Stimulated activated CD4-positive, alpha-beta T cell treated with anti-CD3 and anti-CD28 coated beads, Interleukin-1b, Interleukin-23, amount 100 ng/mL, for 48 hours (primary cell): ENCODE results near the gene PLAC1.

Experiments
- DNase-seq: peaks from one replicate; pipeline ENCODE4 v3.0.0-alpha.2; 2020

The PLAC1 gene, protein sequence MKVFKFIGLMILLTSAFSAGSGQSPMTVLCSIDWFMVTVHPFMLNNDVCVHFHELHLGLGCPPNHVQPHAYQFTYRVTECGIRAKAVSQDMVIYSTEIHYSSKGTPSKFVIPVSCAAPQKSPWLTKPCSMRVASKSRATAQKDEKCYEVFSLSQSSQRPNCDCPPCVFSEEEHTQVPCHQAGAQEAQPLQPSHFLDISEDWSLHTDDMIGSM

DNA sequence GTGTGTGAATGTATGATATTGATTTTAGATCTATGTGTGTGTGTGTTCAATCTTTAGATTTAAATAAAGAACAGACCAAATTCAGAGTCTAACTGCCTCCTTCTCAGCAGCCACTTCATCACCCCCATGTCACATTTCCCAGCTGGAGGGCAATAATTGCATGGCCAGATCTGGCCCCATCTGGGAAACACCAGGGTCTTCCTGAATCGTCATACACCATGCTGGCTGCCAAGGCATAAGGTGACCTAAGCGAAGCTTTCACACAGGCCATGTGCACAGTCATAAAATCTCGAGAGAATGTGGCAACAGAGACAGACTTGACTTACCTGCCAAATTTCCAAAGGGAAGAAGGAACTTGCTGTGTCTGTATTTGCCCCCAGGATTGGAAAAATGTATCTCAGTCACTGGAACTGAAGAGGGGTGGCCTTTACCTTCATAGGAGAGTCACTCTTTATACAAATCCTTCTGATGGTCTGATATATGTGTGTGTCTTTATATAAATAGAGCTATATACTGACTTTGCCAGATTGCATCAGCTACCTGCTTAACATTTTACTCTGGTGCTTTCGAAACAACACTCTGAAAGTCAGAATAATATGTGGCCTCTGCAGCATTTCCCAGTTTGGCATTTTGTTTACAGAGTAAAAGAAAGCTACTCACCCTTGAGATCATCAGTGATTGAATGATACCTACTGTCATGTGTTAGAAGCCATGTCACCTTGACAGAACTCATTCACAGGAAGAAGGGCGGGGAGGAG is at the start of gene PLAC1:
Gene PLAC1, minus strand, starts transcription at position 470 of the 758 bp plus-strand sequence. CDS start 91,789 bp downstream, outside the sequence.
- DNase-seq: no peak

DNA sequence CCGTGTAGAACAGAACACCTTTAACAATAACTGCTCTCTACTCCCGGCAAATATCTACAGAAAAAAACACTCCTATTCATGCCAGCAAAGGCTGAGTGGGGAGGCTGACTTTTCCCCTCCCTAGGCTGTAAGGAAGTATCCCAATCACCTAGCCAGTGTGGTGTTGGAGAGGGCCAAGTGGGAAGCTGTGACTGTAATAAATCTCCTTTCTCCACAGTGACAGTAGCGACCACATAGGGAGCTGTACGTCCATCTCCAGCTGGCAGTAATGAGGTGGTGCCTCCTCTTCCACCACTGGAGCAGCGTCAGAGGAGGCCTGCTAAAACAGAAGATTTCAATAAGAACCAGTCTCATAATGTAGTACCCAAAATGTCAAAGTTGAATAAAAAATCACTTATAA is 47.9 kb upstream of the PLAC1 start:
- DNase-seq: no peak

DNA sequence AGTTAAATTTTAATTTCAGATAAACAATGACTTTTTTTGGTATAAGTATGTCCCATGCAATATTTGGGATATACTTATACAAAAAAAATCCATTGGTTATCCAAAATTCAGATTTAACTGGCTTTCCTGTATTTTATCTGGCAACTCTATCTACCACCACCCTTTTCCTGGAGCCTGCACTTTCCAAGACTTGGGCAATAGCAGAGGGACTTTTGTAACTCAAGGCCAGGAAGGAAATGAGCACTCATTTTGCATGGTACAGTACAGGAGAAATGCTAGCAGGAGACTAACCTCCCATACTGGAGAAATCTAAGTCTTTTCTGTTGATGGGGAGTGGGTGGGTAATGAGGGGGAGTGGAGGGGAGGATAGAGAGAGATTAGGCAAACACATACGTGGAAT is 37.7 kb upstream of the PLAC1 start:
- no peak for DNase-seq

DNA sequence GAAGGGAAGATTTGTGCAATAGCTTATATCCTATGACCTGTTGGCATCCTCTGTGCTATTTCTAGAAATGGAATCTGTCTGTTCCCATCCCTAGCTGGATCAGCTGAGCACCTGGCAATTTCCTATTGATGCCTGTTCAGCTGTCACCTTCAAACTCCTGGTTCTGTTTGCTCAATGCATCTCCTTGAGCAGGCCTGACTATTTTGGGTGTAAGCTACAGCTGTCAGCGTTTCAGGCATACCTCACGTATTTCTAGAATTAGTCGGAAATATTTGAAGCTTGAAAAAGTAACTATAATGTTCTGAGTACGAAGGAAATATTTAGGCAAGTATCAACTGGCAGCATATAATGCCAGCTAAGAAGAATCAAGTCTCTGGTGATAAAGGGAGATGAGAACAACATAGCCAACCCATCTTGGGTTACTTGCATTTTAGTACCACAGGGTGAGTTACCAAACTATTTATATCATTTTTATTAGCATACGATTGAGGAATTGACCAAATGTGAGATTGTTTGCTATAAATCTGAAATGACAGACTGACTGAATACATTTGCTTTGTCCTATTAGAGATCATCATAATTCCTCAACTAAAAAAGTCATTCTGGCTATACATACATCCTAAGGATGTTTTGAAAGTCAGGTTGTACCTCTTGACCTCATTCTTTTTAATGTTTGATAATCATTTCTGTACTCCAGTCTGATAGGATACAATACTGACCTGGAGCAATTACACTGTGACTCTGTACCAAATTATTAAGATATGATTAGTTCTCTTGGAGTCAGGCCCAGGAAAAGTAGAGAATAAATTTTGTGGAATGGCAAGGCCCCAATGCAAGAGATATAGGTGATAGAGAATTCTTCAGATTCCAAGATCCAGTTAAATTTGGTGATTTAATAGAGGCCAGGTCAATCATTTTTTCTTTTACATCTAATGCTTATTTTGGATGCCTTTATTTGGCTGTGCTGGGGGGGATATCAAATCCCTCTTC is 36.4 kb upstream of the PLAC1 start:
- DNase-seq: no peak

DNA sequence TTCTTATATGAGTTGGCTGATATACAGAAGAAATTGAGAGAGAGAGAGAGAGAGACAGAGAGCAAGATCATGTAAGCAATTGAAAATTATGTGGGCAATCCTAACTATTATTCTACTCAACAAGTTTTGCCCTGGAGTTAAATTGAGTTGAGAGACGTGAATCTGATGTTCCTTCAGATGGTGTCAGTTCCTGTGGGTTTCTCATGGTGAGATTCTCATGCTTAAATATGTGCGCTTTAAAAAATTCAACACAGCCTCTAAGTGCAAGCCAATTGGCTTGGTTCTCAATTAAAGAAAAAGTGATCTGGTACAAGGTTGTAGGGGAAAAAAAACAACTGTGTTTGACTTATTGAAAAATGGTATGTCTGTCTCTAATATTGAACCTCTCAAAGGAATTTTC is 35.4 kb upstream of the PLAC1 start:
- no peak for DNase-seq

DNA sequence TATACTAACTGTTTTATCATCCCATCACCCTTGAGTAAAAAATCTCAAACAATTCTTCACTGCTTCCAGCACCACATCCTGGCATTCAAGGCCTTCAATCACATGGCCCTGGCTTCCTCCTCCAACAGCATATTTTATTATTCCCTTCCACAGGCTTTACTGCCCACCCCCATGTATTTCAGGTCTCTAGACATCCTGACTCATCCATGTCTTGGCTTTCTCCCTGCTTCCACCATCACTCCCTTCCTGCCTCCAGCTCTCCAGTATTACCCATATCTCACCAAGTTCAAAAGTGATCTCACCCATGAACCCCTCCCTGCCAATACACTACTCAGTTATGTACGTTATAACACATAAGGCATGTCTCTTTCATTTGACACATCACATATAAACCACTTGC is 34.7 kb upstream of the PLAC1 start:
- no peak for DNase-seq

DNA sequence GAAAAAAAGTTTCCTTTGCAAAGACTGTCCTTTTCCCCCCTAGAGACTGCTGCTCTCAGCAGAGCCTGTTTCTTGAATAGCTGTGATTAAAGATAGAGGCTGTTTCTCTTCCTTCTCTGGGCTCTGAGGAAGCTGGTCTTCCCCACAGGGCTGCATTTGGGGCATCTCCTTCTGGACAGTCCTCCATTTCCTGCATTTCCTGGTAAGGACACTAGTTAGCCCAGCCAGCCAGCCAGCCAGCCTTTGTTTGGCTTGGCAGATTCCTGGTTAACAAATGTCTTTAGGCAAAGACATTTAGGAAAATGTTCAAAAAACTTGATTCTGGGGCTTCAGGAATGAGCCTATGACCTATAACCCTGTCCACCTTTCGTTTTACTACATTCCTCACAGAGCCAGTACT is 34.0 kb upstream of the PLAC1 start:
- DNase-seq: no peak

DNA sequence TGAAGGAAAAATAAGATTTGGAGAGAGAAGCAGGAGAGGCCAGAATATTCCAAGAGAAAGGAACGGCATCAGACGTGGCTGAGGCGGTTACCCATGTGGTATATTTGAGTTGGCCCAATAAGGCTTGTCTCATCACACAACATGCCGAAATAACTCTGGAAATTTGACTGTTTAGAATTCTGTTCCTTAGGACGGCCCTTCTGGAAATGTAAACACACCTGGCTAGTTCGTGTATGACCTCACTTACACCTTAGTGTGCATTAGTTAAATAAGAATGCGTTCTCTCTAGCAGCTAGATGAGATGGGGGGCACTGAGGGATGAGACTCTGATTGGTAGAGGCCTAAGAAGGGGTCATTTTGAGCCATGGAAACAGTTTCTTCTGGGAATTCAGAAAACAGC is 33.2 kb upstream of the PLAC1 start:
- DNase-seq: no peak

DNA sequence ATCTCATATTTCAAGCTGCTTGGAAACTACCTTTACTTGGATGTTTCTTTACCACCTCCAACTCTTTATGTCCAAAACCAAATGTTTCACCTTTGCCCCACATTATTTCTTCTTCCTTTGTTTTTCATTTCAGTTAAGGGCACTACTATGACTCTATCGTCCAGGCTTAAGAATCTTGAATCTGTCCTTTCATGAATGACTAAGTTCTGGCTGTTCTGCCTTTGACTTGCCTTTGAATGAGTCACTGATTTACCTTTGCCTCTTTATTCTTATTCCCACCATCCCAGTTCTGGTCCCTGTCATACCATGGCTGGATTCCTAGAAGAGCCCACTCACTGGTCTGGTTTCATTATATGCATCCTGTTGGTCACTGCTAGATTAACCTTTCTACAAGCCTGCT is 30.6 kb upstream of the PLAC1 start:
- no peak for DNase-seq

DNA sequence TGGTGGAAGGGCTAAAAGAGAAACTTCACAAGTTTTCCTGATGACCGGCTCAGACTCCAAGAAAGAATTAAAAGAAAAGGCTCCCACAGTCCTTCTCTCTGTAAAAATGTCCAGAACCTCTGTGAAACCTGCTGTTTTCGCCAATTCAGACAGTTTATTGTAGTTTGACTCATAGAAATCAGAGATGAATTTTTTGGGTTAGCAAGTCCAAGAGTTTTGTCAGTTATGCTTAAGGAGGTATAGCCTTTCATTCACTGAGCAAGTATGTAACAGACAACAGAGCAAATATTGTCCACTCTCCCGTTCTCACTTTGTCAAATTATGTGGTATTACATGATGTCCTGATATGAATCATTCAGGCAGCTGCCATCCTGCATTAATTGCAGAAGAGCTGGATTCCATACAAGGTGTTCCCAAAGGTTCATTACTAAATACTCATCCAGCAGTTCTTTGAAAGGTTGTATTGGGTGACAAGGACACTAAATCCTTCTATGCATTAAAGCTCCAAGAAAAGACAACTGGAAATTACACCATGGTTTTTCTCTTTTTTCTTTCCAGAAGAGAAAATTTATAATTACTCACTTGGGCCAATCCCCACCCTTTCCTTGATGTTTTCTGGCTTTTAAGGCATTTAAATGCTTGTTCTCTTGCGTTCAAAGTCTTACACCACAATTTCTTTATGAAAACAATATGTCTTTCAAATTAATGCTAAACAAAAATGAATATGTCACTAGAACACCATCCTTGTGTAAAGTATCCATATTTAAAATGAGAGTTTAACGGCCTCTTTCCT is 30.0 kb upstream of the PLAC1 start:
- no peak for DNase-seq

DNA sequence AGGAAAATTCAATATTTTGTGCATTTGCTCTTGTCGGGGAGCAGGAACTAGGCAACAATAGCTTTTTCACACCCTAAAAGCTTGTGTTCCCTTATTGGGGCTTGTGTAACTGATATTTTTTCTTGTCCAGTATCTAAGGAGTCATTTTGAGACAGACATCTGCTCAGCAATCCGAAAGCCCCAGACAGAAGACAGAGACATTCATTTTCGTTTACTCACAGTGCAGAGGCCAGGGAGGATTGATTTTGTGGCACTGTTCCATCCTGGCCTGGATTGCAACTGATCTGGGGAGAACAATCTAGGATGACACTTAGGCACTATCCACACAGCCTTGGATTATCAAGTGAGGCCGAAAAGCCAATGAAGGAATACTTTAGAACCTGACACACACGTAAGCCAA is 27.4 kb upstream of the PLAC1 start:
- no peak for DNase-seq

DNA sequence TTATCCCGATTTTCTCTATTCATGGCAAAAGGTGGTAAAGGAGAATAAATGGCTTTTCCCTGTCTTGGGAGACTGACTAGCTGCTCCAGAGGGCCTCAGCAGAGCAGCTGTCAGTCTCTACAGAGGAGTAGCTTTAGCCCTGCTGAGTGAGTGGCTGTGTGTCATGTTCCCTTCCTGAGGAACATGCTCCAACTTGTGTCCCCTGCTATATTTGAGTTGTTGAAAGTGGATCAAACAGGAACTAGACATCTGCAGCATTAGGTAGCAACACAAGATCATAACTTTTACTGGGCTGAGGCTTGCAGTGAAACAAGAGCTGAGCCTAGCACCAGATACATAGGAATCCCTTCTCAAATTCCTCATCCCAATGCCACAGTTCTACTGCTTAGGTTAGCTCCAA is 26.7 kb upstream of the PLAC1 start:
- no peak for DNase-seq

DNA sequence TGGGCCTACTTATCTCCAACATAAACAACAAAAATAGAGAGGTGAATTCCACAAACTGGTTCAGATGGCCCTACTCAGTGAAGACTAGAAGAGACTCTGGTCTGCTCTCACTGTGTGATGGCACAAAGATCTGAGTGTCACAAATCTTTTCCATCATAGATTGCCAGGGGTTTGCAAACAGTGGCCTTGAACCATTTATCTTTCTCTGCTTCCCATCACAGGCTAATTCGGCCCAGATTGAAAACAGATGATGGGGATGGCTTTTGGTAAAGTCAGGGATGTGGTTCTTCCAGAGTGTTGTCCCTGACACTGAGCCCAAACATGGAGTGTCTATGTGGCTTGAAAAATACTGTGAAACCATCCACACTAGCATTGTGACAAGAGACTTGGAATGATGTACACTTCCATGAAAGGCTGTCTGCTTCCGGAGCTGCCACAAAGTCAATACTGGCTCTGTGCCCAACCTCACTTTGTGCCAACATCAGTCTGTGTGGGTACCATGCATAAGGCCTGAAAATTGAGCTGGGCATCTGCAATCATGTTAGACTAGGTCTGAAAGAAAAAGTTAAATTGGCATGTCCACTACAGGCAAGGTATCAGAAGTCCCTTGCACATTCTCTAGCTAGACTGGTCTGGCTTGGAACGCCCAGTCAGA is 25.2 kb upstream of the PLAC1 start:
- DNase-seq: no peak

DNA sequence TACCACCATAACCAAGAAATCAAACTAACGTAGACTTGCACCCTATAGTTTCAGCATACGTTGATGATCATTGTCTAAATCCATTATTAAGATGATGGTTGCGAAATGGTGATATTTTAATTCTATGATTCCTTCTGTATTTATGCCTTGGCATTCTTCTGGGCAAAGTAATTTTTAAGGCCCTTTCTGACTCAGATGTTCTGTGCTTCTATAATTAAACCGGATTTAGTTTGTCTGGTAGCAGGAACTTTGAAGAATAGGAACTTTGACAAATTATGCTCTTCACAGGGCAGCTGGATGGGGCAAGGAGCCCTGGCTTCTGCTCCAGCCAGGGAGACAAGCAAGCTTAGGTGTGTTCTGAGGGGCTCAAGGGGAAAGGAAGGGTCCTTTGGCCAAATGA is 23.8 kb upstream of the PLAC1 start:
- DNase-seq: no peak

DNA sequence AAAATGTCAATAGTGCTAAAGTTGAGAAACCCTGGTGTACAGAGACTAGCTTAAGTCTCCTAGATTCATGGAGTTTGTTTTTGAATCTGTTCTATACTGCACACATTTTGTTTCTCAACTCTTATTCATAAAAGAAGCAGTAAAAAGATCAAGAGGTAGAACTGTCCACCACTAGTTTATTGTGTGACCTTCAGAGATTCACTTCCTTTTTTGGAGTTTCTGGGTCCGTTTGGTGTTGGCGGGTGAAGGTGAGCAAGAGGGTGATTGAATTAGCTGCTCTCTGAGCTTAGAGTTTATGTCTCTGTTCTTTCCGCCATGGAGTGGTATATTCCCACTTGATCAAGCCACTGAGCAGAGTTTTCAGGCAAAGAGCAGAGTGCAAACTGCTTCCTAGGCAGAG is 21.4 kb upstream of the PLAC1 start:
- DNase-seq: no peak

DNA sequence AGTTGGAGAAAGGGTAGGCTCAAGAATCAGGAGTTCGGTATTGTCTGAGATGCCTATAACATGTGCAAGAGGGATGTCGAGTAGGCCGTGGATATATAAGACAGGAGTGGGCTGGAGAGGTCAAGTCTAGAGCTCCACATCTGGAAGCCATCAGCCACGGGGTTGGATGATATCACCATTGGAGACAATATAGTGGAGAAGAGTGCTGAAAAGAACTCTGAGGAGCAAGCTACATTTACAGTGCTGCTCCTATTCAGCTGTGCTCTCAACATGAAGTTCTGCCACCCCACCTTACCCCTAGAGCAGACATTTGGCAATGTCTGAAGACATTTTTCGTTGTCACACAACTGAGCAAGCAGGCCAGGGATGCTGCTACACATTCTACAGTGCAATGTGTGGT is 20.9 kb upstream of the PLAC1 start:
- no peak for DNase-seq

DNA sequence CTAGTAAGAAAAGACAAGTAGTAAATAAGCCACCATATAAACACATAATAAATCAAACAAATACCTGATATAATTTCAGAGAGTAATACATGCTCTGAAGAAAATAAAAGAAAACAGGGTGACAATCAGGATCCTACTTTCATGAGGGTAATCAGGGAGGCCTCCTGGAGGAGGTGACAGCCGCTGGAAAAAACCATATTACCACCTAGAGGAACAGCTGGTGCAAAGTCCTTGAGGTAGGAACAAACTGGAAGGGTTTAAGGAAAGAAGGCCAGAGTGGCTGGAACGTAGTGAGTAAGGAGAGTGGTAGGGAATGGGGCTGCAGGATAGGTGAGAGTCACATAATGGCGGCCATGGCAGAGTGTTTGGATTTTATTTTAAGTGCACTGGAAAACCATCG is 19.1 kb upstream of the PLAC1 start:
- DNase-seq: no peak

DNA sequence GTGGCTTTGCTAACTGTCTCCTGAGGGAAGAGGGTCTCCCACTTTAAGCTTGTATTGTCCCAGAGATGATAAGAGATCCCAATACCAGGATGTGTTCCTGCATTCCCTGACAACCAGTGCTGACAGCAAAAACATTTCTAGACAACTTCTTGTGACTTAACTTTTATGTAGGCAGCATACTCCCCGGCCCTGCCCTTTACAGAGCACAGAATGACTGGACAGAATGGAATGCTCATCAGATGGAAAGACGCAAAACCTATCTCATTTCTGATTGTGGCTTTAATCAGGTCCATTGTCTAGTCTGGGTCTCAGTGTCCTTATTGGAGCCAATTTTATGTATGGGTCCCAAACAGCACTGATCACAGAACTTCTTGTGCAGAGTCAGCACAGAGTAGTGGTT is 18.2 kb upstream of the PLAC1 start:
- no peak for DNase-seq

DNA sequence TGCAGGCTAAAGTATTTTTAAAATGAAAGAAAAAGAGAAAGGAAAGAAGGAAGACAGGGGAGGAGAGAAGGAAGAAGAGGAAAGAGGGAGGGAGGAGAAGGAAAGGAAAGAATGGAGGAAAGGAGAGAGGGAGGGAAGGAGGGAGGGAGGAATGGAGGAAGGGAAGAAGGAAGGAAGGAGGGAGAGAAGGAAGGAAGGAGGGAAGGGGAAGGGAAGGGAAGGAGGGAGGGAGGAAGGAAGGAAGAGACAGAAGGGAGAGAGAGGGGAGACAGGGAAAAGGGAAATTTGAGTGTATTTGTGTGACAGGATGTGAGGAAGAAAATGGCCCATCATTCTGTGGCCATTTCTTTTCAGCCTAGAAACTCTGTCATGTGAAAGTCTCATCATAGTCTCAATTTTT is 14.9 kb upstream of the PLAC1 start:
- DNase-seq: no peak

DNA sequence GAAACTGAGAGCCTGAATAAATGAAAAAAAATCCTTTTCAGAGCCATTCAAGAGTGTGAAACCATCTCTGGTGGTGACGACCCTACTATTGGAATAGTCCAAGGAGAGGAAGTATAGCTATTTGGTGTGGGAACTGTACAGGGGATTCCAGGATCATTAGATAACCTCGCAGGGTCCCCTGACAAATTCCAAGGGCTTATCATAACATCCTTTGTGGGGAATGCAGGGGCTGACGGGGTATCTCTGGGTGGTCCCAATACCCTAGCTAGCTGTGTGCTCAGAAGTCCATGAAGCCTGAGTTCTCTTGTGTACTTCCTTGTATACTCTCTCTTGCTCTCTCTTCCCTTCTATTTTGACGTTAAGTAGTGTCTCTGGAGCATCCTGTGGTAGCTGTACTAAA is 13.8 kb upstream of the PLAC1 start:
- no peak for DNase-seq

DNA sequence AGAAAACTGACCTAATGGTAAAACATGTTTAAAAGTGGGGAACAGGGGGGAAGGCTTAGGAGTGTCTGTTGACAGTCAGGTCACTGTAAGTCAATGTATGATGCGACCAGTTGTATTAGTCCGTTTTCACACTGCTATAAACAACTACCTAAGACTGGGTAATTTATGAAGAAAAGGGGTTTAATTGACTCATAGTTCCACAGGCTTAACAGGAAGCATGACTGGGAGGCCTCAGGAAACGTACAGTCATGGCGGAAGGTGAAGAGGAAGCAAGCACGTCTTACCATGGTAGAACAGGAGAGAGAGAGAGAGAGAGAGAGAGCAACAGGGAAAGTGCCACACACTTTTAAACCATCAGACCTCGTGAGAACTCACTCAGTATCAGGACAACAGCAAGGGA is 13.0 kb upstream of the PLAC1 start:
- peak; percentile 34 for DNase-seq
